Measurements from ENCODE around the gene REG1B. TPM values are rescaled to one million over a fixed set of nuclear protein-coding genes. Genes with fewer than 3 reads are reported as not detected.
A peak's percentile ranks its signal among the peaks of the same experiment; 100 is the strongest.
"Not testable (repeated sequence)": the region's sequence is repeated elsewhere in the genome, so short reads cannot be mapped to it uniquely, and the experiment has no call there.

Gene REG1B
- total RNA-seq, 1 donor from 2014 or later, result not detected

DNA sequence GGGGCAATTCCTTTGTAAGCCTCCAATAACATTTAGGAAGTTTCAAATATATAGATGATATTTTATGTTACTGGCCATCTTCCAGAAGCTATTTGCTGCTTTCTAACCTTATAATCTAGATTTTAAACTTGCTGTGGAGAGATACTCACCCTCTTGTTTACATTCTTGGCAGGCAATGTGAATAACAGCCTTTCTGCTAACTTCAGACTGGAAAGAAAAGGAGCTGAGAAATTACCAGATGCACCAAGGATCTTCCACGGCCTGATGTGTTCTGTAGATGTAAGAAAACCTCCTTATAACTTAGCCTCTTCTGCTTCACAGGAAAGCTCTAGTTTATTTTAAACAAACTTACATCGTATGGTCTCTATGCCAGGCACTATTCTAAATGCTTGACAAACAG lies 16.7 kb downstream of the REG1B start:
- Mint-ChIP-seq H3K4me3 (ENCODE audit: unreplicated experiment) (no peak overlapping the region), H3K36me3 (ENCODE audit: unreplicated experiment) (no peaks in the 10 kb centered on the region), H3K27ac (ENCODE audit: unreplicated experiment) (no peak overlapping the region), H3K27me3 (ENCODE audit: unreplicated experiment) (no peaks in the 10 kb centered on the region), H3K9me3 (ENCODE audit: unreplicated experiment) (no peaks in the 10 kb centered on the region), H3K4me1 (ENCODE audit: low read depth, unreplicated experiment) (no peaks in the 10 kb centered on the region)
- TF ChIP-seq, protein P1, sequence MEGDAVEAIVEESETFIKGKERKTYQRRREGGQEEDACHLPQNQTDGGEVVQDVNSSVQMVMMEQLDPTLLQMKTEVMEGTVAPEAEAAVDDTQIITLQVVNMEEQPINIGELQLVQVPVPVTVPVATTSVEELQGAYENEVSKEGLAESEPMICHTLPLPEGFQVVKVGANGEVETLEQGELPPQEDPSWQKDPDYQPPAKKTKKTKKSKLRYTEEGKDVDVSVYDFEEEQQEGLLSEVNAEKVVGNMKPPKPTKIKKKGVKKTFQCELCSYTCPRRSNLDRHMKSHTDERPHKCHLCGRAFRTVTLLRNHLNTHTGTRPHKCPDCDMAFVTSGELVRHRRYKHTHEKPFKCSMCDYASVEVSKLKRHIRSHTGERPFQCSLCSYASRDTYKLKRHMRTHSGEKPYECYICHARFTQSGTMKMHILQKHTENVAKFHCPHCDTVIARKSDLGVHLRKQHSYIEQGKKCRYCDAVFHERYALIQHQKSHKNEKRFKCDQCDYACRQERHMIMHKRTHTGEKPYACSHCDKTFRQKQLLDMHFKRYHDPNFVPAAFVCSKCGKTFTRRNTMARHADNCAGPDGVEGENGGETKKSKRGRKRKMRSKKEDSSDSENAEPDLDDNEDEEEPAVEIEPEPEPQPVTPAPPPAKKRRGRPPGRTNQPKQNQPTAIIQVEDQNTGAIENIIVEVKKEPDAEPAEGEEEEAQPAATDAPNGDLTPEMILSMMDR (IDR thresholded peaks at IDR 0.05; ENCODE audit: partially characterized antibody, unreplicated experiment), result no peak
- no peak for DNase-seq

GRCh38 chr2:79065201-79065600 lies 22.6 kb downstream of the REG1B start:
- no peak for DNase-seq
- peaks cover 1% of the 10 kb centered on the region for H3K9me3 Mint-ChIP-seq (ENCODE audit: unreplicated experiment)
- H3K4me3 Mint-ChIP-seq (ENCODE audit: unreplicated experiment), result no peak overlapping the region
- H3K27me3 Mint-ChIP-seq (ENCODE audit: unreplicated experiment), result no peaks in the 10 kb centered on the region
- H3K27ac Mint-ChIP-seq (ENCODE audit: unreplicated experiment), result no peak overlapping the region
- H3K36me3 Mint-ChIP-seq (ENCODE audit: unreplicated experiment), result no peaks in the 10 kb centered on the region
- no peaks in the 10 kb centered on the region for H3K4me1 Mint-ChIP-seq (ENCODE audit: low read depth, unreplicated experiment)
- TF ChIP-seq, protein P1 (IDR thresholded peaks at IDR 0.05; ENCODE audit: partially characterized antibody, unreplicated experiment), result no peak

- not testable (repeated sequence) for H3K4me1 Mint-ChIP-seq (ENCODE audit: low read depth, unreplicated experiment)
Observed at GRCh38 chr2:79054769-79055168, 33.0 kb downstream of the REG1B start.

GRCh38 chr2:79053486-79053885 lies 34.3 kb downstream of the REG1B start:
- H3K36me3 Mint-ChIP-seq (ENCODE audit: unreplicated experiment); H3K27me3 Mint-ChIP-seq (ENCODE audit: unreplicated experiment); H3K27ac Mint-ChIP-seq (ENCODE audit: unreplicated experiment); DNase-seq; H3K4me3 Mint-ChIP-seq (ENCODE audit: unreplicated experiment); H3K9me3 Mint-ChIP-seq (ENCODE audit: unreplicated experiment); H3K4me1 Mint-ChIP-seq (ENCODE audit: low read depth, unreplicated experiment): not testable (repeated sequence)

More at GRCh38 chr2:79054769-79055168, 33.0 kb downstream of the REG1B start:
- H3K27me3 Mint-ChIP-seq (ENCODE audit: unreplicated experiment); DNase-seq; H3K27ac Mint-ChIP-seq (ENCODE audit: unreplicated experiment); H3K36me3 Mint-ChIP-seq (ENCODE audit: unreplicated experiment); H3K9me3 Mint-ChIP-seq (ENCODE audit: unreplicated experiment); H3K4me3 Mint-ChIP-seq (ENCODE audit: unreplicated experiment): not testable (repeated sequence)

DNA sequence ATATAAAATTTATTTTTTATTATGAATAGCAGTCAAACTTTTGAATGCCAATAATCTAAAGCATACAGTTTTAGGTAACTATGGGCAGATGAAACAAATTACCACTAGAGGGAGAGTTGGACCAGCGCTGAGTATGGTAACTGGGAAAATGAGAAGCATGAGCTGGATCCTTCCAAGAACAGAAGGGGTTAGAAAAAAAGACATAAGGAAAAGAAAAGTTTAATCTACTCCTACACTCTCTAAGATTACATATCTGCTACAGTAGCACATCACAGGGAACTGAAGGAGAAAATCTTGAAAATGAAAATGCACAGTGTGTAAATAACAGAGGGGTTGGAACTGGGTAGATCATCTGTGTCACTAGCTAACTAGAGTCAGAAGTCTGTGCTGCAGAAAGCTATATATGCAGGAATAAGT lies 46.8 kb downstream of the REG1B start:
- H3K4me3 Mint-ChIP-seq (ENCODE audit: unreplicated experiment), result no peak overlapping the region
- H3K9me3 Mint-ChIP-seq (ENCODE audit: unreplicated experiment), result no peaks in the 10 kb centered on the region
- TF ChIP-seq, protein P1 (IDR thresholded peaks at IDR 0.05; ENCODE audit: partially characterized antibody, unreplicated experiment), result peak; percentile 80
- H3K36me3 Mint-ChIP-seq (ENCODE audit: unreplicated experiment), result no peaks in the 10 kb centered on the region
- no peak for DNase-seq
- H3K27ac Mint-ChIP-seq (ENCODE audit: unreplicated experiment), result no peak overlapping the region
- H3K4me1 Mint-ChIP-seq (ENCODE audit: low read depth, unreplicated experiment), result no peaks in the 10 kb centered on the region
- peaks cover 3% of the 10 kb centered on the region for H3K27me3 Mint-ChIP-seq (ENCODE audit: unreplicated experiment)

- H3K27me3 Mint-ChIP-seq (ENCODE audit: unreplicated experiment), result peaks cover 3% of the 10 kb centered on the region
- H3K4me3 Mint-ChIP-seq (ENCODE audit: unreplicated experiment), result no peak overlapping the region
- no peaks in the 10 kb centered on the region for H3K36me3 Mint-ChIP-seq (ENCODE audit: unreplicated experiment)
- TF ChIP-seq, protein P1 (IDR thresholded peaks at IDR 0.05; ENCODE audit: partially characterized antibody, unreplicated experiment), result no peak
- no peaks in the 10 kb centered on the region for H3K4me1 Mint-ChIP-seq (ENCODE audit: low read depth, unreplicated experiment)
- no peak overlapping the region for H3K27ac Mint-ChIP-seq (ENCODE audit: unreplicated experiment)
- no peak for DNase-seq
- no peaks in the 10 kb centered on the region for H3K9me3 Mint-ChIP-seq (ENCODE audit: unreplicated experiment)
Observed at GRCh38 chr2:79039944-79040343, 47.8 kb downstream of the REG1B start.

Other genes with a start within 250 kb of the REG1B start
- not detected for gene REG3G, start 62.3 kb downstream of the REG1B start, total RNA-seq (ENCODE audit: unreplicated experiment)
- 1.1 TPM for gene REG1A, start 32.5 kb upstream of the REG1B start, total RNA-seq (ENCODE audit: unreplicated experiment)
- gene REG3A, start 71.8 kb upstream of the REG1B start, total RNA-seq (ENCODE audit: unreplicated experiment), result not detected

All from glutamatergic neuron (in vitro differentiated cells).